HepG2 (cell line): ENCODE measurements around the gene TNN. TPM values are rescaled to one million over a fixed set of nuclear protein-coding genes. Genes with fewer than 3 reads are reported as not detected.

ENCODE experiments used
- ATAC-seq: fragments of 200-7000 bp; cut with Tn5 transposase; 3 replicates; pipeline ENCODE4 v1.9.1; 2020; ENCODE audit warnings: mild to moderate bottlenecking, moderate library complexity
- BruUV-seq: library from RNA; stranded (reverse); fragments of 400-500 nt; replicated peaks from 2 replicates; lab custom pipeline; 2021; lab: Mats Ljungman, UMichigan
- CTCF ChIA-PET: fragments of 300-600 bp; formaldehyde crosslinking; extraction: SDS; loops from one replicate; lab custom pipeline; 2021; ENCODE audit warnings: low total read pairs, inconsistent platforms, low intra/inter-chr PET ratio; lab: Yijun Ruan, JAX
- POLR2A ChIA-PET: fragments of 350-600 bp; sonication (Branson Sonifier 250); formaldehyde crosslinking; loops from one replicate; lab custom pipeline; 2020; ENCODE audit warnings: antibody characterized with exemption, inconsistent platforms; lab: Yijun Ruan, JAX
- DNase-seq: peaks from one replicate; pipeline ENCODE4 v3.0.0-alpha.2; 2015; ENCODE audit warnings: low spot score
- FAIRE-seq: peaks from 3 replicates; lab custom pipeline; 2011; peaks lifted over from hg19 to GRCh38; lab: Jason Lieb, UNC
- H2AFZ ChIP-seq: one replicate; pipeline ENCODE4 v1.6.1; 2011; ENCODE audit warnings: low read length, inconsistent platforms
- H3K27ac ChIP-seq: fragments of 300-600 bp; 3 replicates; pipeline ENCODE4 v1.8.0; 2011; ENCODE audit warnings: mixed run types, mild to moderate bottlenecking, mixed read lengths, low read length, inconsistent platforms; ENCODE audit not compliant: insufficient read depth; ENCODE audit errors: extremely low read length
- H3K27me3 ChIP-seq, 2 experiments: fragments of 200-600 bp in 1 of 2; 2 replicates in 1 of 2; 3 replicates in 1 of 2; pipeline versions ENCODE4 v1.6.0 to v1.8.0; 2011; ENCODE audit warnings: low read length in 2 of 2, mild to moderate bottlenecking in 2 of 2, moderate library complexity in 2 of 2, inconsistent platforms in 1 of 2; ENCODE audit not compliant: insufficient read depth in 2 of 2, control insufficient read depth in 1 of 2
- H3K36me3 ChIP-seq, 2 experiments: fragments of 200-600 bp in 1 of 2; replicated peaks in 1 of 2; 2 replicates in 1 of 2; 3 replicates in 1 of 2; pipeline versions ENCODE4 v1.5.1 to v1.8.0; 2011; ENCODE audit warnings: low read length in 2 of 2, inconsistent platforms in 1 of 2; ENCODE audit not compliant: insufficient read depth in 2 of 2, control insufficient read depth in 1 of 2
- H3K4me1 ChIP-seq: 2 replicates; pipeline ENCODE4 v1.5.1; 2012; ENCODE audit warnings: low read length, inconsistent platforms; ENCODE audit not compliant: insufficient read depth
- H3K4me2 ChIP-seq: 2 replicates; pipeline ENCODE4 v1.6.0; 2011; ENCODE audit warnings: low read depth, low read length, inconsistent platforms
- H3K4me3 ChIP-seq, 3 experiments: fragments of 200-600 bp in 1 of 3; sonication (generic), shearing (Covaris generic) in 1 of 3; replicated peaks in 1 of 3; 2 replicates each; pipeline ENCODE4 v1.5.1; 2011 to 2016; ENCODE audit warnings: low read length in 3 of 3, inconsistent platforms in 2 of 3, low read depth in 2 of 3, mild to moderate bottlenecking in 2 of 3, control low read depth in 1 of 3, mixed read lengths in 1 of 3; ENCODE audit not compliant: insufficient read depth in 1 of 3
- H3K79me2 ChIP-seq: one replicate; pipeline ENCODE4 v1.6.1; 2011; ENCODE audit warnings: low read length, inconsistent platforms; ENCODE audit not compliant: insufficient read depth
- H3K9ac ChIP-seq: 2 replicates; pipeline ENCODE4 v1.6.0; 2011; ENCODE audit warnings: mild to moderate bottlenecking, low read depth, low read length, inconsistent platforms; ENCODE audit not compliant: insufficient read depth
- H3K9me3 ChIP-seq: 2 replicates; pipeline ENCODE4 v1.5.1; 2012; ENCODE audit warnings: mild to moderate bottlenecking, low read length
- H4K20me1 ChIP-seq: 2 replicates; pipeline ENCODE4 v1.6.0; 2011; ENCODE audit warnings: inconsistent platforms, mild to moderate bottlenecking, low read length, moderate library complexity; ENCODE audit not compliant: insufficient read depth
- ATRX ChIP-seq: sonication (generic); formaldehyde crosslinking; IDR thresholded peaks from 2 replicates; pipeline ENCODE4 v1.4.0; 2020; ENCODE audit warnings: missing genetic modification reagents, borderline replicate concordance
- EEA1 ChIP-seq: sonication (generic); formaldehyde crosslinking; IDR thresholded peaks from 2 replicates; pipeline ENCODE4 v1.5.1; 2020; ENCODE audit warnings: mild to moderate bottlenecking, missing genetic modification reagents, borderline replicate concordance
- IKZF4 ChIP-seq: sonication (generic); formaldehyde crosslinking; IDR thresholded peaks from 2 replicates; pipeline ENCODE4 v1.5.1; 2020; ENCODE audit warnings: borderline replicate concordance, mild to moderate bottlenecking, low read depth, missing genetic modification reagents; ENCODE audit errors: not compliant biosample characterization
- MXD4 ChIP-seq: IDR thresholded peaks from 2 replicates; pipeline ENCODE4 v1.6.1; 2016; ENCODE audit warnings: mild to moderate bottlenecking, missing biosample characterization, missing genetic modification reagents
- NFYC ChIP-seq: IDR thresholded peaks from 2 replicates; pipeline ENCODE4 v1.6.1; 2016; ENCODE audit warnings: missing genetic modification reagents, missing compliant biosample characterization
- POLR2A ChIP-seq, 2 experiments: IDR thresholded peaks; 2 replicates each; pipeline ENCODE4 v1.6.1; 2011; ENCODE audit warnings: low read depth in 2 of 2, low read length in 2 of 2, mild to moderate bottlenecking in 1 of 2, moderate library complexity in 1 of 2; ENCODE audit not compliant: insufficient read depth in 1 of 2
- RBAK ChIP-seq: sonication (generic); formaldehyde crosslinking; IDR thresholded peaks from 2 replicates; pipeline ENCODE4 v1.5.1; 2020; ENCODE audit warnings: mild to moderate bottlenecking, missing genetic modification reagents
- RXRB ChIP-seq: IDR thresholded peaks from 2 replicates; pipeline ENCODE4 v1.6.1; 2016; ENCODE audit warnings: borderline replicate concordance, missing genetic modification reagents, missing compliant biosample characterization
- ZFP37 ChIP-seq: sonication (generic); formaldehyde crosslinking; IDR thresholded peaks from 2 replicates; pipeline ENCODE4 v1.4.0; 2020; ENCODE audit warnings: missing genetic modification reagents, borderline replicate concordance
- ZFP62 ChIP-seq: sonication (generic); formaldehyde crosslinking; IDR thresholded peaks from 2 replicates; pipeline ENCODE4 v1.4.0; 2020; ENCODE audit warnings: missing genetic modification reagents
- ZFY ChIP-seq: sonication (generic); formaldehyde crosslinking; IDR thresholded peaks from 2 replicates; pipeline ENCODE4 v1.4.0; 2020; ENCODE audit warnings: missing genetic modification reagents
- ZMYM3 ChIP-seq: sonication (generic); formaldehyde crosslinking; IDR thresholded peaks from 2 replicates; pipeline ENCODE4 v1.5.1; 2020; ENCODE audit warnings: mild to moderate bottlenecking, missing genetic modification reagents
- ZNF30 ChIP-seq: sonication (generic); formaldehyde crosslinking; IDR thresholded peaks from 2 replicates; pipeline ENCODE4 v1.5.0; 2020; ENCODE audit warnings: mild to moderate bottlenecking, missing genetic modification reagents
- ZNF550 ChIP-seq: sonication (generic); formaldehyde crosslinking; IDR thresholded peaks from 2 replicates; pipeline ENCODE4 v1.4.0; 2020; ENCODE audit warnings: mild to moderate bottlenecking, missing genetic modification reagents, borderline replicate concordance
- WGBS: methylation state at CpG from one replicate; pipeline ENCODE4 v1.1.6; 2017; ENCODE audit warnings: low lambda C conversion rate; 5-methylcytosine and 5-hydroxymethylcytosine counted together
- in situ Hi-C: cut with HindIII; loops from 2 replicates; pipeline ENCODE4 v1.10.0; 2017; ENCODE audit warnings: low pct_unique_long_range_greater_than_20kb; ENCODE audit not compliant: extremely low pct_ligation_motif_present
- intact Hi-C: fragments of 100-400 bp; cut with micrococcal nuclease; formaldehyde crosslinking; loops from one replicate; pipeline ENCODE4 v1.10.0; 2022; ENCODE audit not compliant: unreplicated experiment
- polyA plus RNA-seq, 8 experiments: library from polyadenylated mRNA; depleted of rRNA in 3 of 8; stranded (reverse) in 7 of 8; unstranded in 1 of 8; fragments of >200 nt; fragmentation: Illumina TruSeq in 4 of 8; extraction: Trizol in 4 of 8; gene quantifications; 2 replicates each; pipeline versions ENCODE4 v1.2.1 to v1.2.3, GENCODE V29; 2011 to 2016; ENCODE audit warnings: low read depth in 4 of 8, missing spikeins in 1 of 8, mixed read lengths in 1 of 8; ENCODE audit not compliant: insufficient read depth in 1 of 8
- total RNA-seq, 5 experiments: library from RNA; depleted of rRNA; stranded (reverse); fragments of >200 nt; fragmentation: Illumina TruSeq; extraction: Trizol; gene quantifications; 2 replicates each; pipeline ENCODE4 v1.2.3, GENCODE V29; 2016; ENCODE audit warnings: low read depth in 1 of 5
- TF ChIP-seq, protein P1 (sequence below): sonication (generic); formaldehyde crosslinking; IDR thresholded peaks from 2 replicates; pipeline ENCODE4 v1.4.0; 2020; ENCODE audit warnings: missing genetic modification reagents
- TF ChIP-seq, protein P2 (sequence below): IDR thresholded peaks from 2 replicates; pipeline ENCODE4 v1.6.1; 2016; ENCODE audit warnings: missing biosample characterization, missing genetic modification reagents, low read depth
- TF ChIP-seq, protein P3 (sequence below): IDR thresholded peaks from 2 replicates; pipeline ENCODE4 v1.6.1; 2016; ENCODE audit warnings: missing compliant biosample characterization, missing genetic modification reagents, borderline replicate concordance
- TF ChIP-seq, protein P4 (sequence below): sonication (generic); formaldehyde crosslinking; IDR thresholded peaks from 2 replicates; pipeline ENCODE4 v1.4.0; 2020; ENCODE audit warnings: missing genetic modification reagents

TNN gene
- total and polyA plus RNA-seq, 2 of the 13 experiments (the other 11 are each of a cell fraction or from before 2014, with no cell fraction given) = not detected

DNA sequence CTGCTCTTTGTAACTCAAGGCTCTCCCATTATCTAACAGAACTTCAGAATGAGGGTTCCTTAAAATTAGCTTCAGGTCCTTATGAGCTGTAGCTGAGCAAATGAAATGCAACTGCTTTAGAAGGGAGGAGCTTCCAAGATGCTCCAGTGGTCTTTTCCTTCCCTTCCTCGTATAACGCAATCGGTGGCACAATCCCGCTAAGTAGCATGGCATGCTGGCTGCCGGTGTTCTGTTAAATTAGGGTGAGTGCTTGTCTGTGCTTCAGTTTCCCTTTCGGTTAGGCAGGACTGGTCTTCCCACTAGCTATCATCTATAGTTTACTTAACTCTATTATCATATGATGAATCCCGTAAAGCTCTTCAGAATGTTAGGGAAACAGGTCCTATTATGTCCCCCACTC, 124.0 kb downstream of the TNN start:
- TF ChIP-seq ZMYM3 (CRISPR knock-in tag) (no peak), ZFP62 (CRISPR knock-in tag) (no peak), EEA1 (no peak), MXD4 (CRISPR knock-in tag) (no peak), ZNF550 (no peak), RBAK (no peak), POLR2A (IDR thresholded peaks at IDR 0.05; ENCODE audit: insufficient read depth in 1 of 2, low read depth in 2 of 2, low read length in 2 of 2) (no peak), ATRX (no peak), ZNF30 (CRISPR knock-in tag) (no peak), RXRB (CRISPR knock-in tag) (no peak), ZFY (CRISPR knock-in tag) (no peak), ZFP37 (CRISPR knock-in tag) (no peak), NFYC (CRISPR knock-in tag) (no peak), IKZF4 (no peak)
- TF ChIP-seq, protein P1, sequence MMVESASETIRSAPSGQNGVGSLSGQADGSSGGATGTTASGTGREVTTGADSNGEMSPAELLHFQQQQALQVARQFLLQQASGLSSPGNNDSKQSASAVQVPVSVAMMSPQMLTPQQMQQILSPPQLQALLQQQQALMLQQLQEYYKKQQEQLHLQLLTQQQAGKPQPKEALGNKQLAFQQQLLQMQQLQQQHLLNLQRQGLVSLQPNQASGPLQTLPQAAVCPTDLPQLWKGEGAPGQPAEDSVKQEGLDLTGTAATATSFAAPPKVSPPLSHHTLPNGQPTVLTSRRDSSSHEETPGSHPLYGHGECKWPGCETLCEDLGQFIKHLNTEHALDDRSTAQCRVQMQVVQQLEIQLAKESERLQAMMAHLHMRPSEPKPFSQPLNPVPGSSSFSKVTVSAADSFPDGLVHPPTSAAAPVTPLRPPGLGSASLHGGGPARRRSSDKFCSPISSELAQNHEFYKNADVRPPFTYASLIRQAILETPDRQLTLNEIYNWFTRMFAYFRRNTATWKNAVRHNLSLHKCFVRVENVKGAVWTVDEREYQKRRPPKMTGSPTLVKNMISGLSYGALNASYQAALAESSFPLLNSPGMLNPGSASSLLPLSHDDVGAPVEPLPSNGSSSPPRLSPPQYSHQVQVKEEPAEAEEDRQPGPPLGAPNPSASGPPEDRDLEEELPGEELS (CRISPR knock-in tag) = no peak
- TF ChIP-seq, protein P2, sequence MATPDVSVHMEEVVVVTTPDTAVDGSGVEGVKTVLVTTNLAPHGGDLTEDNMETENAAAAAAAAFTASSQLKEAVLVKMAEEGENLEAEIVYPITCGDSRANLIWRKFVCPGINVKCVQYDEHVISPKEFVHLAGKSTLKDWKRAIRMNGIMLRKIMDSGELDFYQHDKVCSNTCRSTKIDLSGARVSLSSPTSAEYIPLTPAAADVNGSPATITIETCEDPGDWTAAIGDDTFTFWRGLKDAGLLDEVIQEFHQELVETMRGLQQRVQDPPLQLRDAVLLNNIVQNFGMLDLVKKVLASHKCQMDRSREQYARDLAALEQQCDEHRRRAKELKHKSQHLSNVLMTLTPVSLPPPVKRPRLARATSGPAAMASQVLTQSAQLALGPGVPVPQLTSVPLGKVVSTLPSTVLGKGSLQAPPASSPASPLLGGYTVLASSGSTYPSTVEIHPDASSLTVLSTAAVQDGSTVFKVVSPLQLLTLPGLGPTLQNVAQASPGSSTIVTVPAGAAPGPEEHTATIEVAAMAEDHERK = no peak
- TF ChIP-seq, protein P3, sequence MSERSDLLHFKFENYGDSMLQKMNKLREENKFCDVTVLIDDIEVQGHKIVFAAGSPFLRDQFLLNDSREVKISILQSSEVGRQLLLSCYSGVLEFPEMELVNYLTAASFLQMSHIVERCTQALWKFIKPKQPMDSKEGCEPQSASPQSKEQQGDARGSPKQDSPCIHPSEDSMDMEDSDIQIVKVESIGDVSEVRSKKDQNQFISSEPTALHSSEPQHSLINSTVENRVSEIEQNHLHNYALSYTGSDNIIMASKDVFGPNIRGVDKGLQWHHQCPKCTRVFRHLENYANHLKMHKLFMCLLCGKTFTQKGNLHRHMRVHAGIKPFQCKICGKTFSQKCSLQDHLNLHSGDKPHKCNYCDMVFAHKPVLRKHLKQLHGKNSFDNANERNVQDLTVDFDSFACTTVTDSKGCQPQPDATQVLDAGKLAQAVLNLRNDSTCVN = no peak
- TF ChIP-seq, protein P4, sequence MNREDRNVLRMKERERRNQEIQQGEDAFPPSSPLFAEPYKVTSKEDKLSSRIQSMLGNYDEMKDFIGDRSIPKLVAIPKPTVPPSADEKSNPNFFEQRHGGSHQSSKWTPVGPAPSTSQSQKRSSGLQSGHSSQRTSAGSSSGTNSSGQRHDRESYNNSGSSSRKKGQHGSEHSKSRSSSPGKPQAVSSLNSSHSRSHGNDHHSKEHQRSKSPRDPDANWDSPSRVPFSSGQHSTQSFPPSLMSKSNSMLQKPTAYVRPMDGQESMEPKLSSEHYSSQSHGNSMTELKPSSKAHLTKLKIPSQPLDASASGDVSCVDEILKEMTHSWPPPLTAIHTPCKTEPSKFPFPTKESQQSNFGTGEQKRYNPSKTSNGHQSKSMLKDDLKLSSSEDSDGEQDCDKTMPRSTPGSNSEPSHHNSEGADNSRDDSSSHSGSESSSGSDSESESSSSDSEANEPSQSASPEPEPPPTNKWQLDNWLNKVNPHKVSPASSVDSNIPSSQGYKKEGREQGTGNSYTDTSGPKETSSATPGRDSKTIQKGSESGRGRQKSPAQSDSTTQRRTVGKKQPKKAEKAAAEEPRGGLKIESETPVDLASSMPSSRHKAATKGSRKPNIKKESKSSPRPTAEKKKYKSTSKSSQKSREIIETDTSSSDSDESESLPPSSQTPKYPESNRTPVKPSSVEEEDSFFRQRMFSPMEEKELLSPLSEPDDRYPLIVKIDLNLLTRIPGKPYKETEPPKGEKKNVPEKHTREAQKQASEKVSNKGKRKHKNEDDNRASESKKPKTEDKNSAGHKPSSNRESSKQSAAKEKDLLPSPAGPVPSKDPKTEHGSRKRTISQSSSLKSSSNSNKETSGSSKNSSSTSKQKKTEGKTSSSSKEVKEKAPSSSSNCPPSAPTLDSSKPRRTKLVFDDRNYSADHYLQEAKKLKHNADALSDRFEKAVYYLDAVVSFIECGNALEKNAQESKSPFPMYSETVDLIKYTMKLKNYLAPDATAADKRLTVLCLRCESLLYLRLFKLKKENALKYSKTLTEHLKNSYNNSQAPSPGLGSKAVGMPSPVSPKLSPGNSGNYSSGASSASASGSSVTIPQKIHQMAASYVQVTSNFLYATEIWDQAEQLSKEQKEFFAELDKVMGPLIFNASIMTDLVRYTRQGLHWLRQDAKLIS = no peak
- 45% methylated on average over 7 of the region's 7 CpGs for WGBS
- intact Hi-C loops (loop anchor here (5.0 kb wide), 1 partner anchor 39 kb away; no protein-coding TSS in a partner anchor), in situ Hi-C loops (no loop called here)
- Histone ChIP-seq H3K9ac (no peak overlapping the region), H3K9me3 (no peaks in the 10 kb centered on the region), H3K27ac (no peak overlapping the region), H4K20me1 (no peaks in the 10 kb centered on the region), H3K4me1 (peaks cover 21% of the 10 kb centered on the region), H3K4me3 (peak overlapping the region; percentile 4 to 59 (median 46); a peak in 3 of 6 replicates), H3K4me2 (peak overlapping the region; percentile 82), H3K36me3 (no peaks in the 10 kb centered on the region), H2AFZ (no peak overlapping the region), H3K79me2 (no peaks in the 10 kb centered on the region), H3K27me3 (peaks cover 0 to 9% of the 10 kb centered on the region in 2 experiments; a peak in 2 of 5 replicates)
- FAIRE-seq (no peak), DNase-seq (no peak), ATAC-seq (no peak)
- BruUV-seq = no TSS peak
- ChIA-PET CTCF (no interaction called here), POLR2A (no interaction called here)
